Small intestine (tissue), 7 donors: ENCODE results near the gene OPN4. TPM values are rescaled to one million over a fixed set of nuclear protein-coding genes. Genes with fewer than 3 reads are reported as not detected.

Experiments used
- DNase-seq, 2 donors: peaks; one replicate each; pipeline versions ENCODE4 v3.0.0 to v3.0.0-alpha.2; 2013
- FAIRE-seq: peaks from 2 replicates; lab custom pipeline; 2012; peaks lifted over from hg19 to GRCh38; lab: Jason Lieb, UNC
- H3K27ac ChIP-seq, 3 donors: one replicate each; pipeline ENCODE4 v1.5.1; 2013; ENCODE audit warnings: low read length in 2 of 3, mild to moderate bottlenecking in 2 of 3, control low read depth in 1 of 3, inconsistent platforms in 1 of 3, low read depth in 1 of 3, moderate library complexity in 1 of 3
- H3K27me3 ChIP-seq, 3 donors: one replicate each; pipeline ENCODE4 v1.6.1; 2013; ENCODE audit warnings: low read length in 3 of 3, inconsistent platforms in 1 of 3; ENCODE audit not compliant: control insufficient read depth in 3 of 3, insufficient read depth in 3 of 3
- H3K36me3 ChIP-seq, 3 donors: one replicate each; pipeline ENCODE4 v1.6.1; 2013; ENCODE audit warnings: low read length in 3 of 3, inconsistent platforms in 1 of 3, low read depth in 1 of 3, mild to moderate bottlenecking in 1 of 3, moderate library complexity in 1 of 3; ENCODE audit not compliant: control insufficient read depth in 3 of 3, insufficient read depth in 2 of 3
- H3K4me1 ChIP-seq, 3 donors: one replicate each; pipeline ENCODE4 v1.6.1; 2013; ENCODE audit warnings: low read length in 2 of 3, inconsistent platforms in 1 of 3, low read depth in 1 of 3, mild to moderate bottlenecking in 1 of 3, moderate library complexity in 1 of 3; ENCODE audit not compliant: control insufficient read depth in 3 of 3, insufficient read depth in 2 of 3
- H3K4me3 ChIP-seq, 3 donors: one replicate each; pipeline ENCODE4 v1.5.1; 2013; ENCODE audit warnings: low read length in 3 of 3, control low read depth in 1 of 3, inconsistent platforms in 1 of 3, low read depth in 1 of 3, mild to moderate bottlenecking in 1 of 3, moderate library complexity in 1 of 3
- H3K9me3 ChIP-seq, 2 donors: one replicate each; pipeline ENCODE4 v1.6.1; 2013; ENCODE audit warnings: low read depth in 1 of 2, low read length in 1 of 2; ENCODE audit not compliant: control insufficient read depth in 2 of 2, insufficient read depth in 1 of 2
- WGBS, 3 donors: extraction: QIAGEN DNeasy Blood & Tissue Kit; methylation state at CpG; one replicate each; pipeline ENCODE4 v1.1.7; 2013; 5-methylcytosine and 5-hydroxymethylcytosine counted together
- polyA plus RNA-seq, 4 donors: library from polyadenylated mRNA; stranded (reverse) in 3 of 4; unstranded in 1 of 4; fragments of 200-250 nt in 3 of 4; fragments of 120-200 nt in 1 of 4; gene quantifications; one replicate each; pipeline versions ENCODE4 v1.2.1 to v1.2.3, GENCODE V29; 2013
- donor health status: healthy with polysubstance abuse.
- donor health status: control.
- donor health status: control.
- donor health status: Bipolar disorder and iron deficiency.
- donor health status: healthy.

Gene OPN4
- polyA plus RNA-seq, 4 donors = 0.07 TPM; not detected in 3

DNA sequence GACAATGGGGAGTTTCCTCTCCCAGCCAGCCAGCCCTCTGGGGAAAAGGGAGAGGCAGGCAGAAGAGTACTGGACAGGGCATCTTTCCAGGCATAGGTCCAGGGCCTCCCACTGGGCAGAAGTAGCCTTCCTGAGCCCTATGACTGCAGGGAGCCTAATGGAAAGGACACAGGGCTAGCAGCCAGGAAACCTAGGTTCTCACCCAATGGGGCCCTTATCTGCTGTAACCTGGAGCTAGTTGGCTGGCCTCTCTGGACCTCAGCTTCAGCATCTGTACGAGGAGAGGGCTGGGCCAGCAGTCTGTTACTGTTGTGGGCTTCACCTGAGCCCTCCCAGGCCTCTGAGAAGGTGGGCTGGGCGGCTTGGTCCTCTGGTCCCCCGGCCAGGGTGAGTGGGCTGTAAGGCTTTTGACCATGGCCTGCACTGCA is 36.3 kb downstream of the OPN4 start:
- Histone ChIP-seq H3K4me3 (no peak overlapping the region), H3K9me3 (no peaks in the 10 kb centered on the region), H3K27ac (no peak overlapping the region), H3K27me3 (no peaks in the 10 kb centered on the region), H3K4me1 (peaks cover 0 to 4% (median 0%) of the 10 kb centered on the region in 3 donors), H3K36me3 (no peaks in the 10 kb centered on the region)
- no peak for FAIRE-seq
- 61 to 79% (median 70%) methylated on average over 3 of the region's 3 CpGs for WGBS, 3 donors
- no peak for DNase-seq

DNA sequence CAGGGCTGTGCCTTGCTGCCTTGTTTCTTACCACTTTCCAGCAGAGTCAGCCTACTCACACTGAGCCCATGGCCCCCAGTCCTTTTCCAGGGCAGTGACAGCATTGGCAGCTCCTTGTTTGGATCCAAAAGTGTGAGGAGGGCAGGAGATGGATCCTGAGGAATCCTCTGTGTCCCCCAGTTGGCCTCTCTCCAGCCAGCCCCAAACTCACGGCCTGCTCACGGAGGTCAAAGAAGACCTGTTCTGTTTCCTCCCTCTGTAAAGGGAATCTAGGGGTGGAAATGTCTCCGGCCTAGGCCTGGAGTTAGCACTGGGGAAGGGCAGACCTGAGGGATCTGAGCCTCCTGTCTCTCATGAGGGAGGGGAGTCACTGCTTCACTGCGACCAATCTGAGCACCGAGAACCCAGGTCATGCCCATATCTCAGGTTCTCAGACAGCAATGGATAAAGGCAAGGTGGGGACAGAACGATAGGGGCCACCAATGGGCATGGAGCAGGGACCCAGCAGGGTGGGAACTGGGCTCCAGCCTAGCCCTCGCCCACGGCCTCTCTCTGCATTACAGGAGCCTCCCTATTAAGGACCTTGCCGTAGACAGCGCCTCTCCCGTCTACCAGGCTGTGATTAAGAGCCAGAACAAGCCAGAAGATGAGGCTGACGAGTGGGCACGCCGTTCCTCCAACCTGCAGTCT is 37.1 kb downstream of the OPN4 start:
- 91 to 93% (median 92%) methylated on average over 13 to 14 of the region's 14 CpGs for WGBS, 3 donors
- no peak for DNase-seq
- H3K4me1 ChIP-seq = peaks cover 0 to 4% (median 0%) of the 10 kb centered on the region in 3 donors
- H3K9me3 ChIP-seq = no peaks in the 10 kb centered on the region
- H3K27ac ChIP-seq = no peak overlapping the region
- H3K4me3 ChIP-seq = no peak overlapping the region
- FAIRE-seq = no peak
- no peaks in the 10 kb centered on the region for H3K36me3 ChIP-seq
- no peaks in the 10 kb centered on the region for H3K27me3 ChIP-seq

GRCh38 chr10:86692023-86692514 is 37.7 kb downstream of the OPN4 start:
- Histone ChIP-seq H3K9me3 (no peaks in the 10 kb centered on the region), H3K4me3 (no peak overlapping the region), H3K27me3 (no peaks in the 10 kb centered on the region), H3K4me1 (peaks cover 0 to 7% (median 0%) of the 10 kb centered on the region in 3 donors), H3K27ac (no peak overlapping the region), H3K36me3 (no peaks in the 10 kb centered on the region)
- whole genome bisulfite sequencing, 3 donors = 87 to 89% (median 87%) methylated on average over 8 of the region's 8 CpGs
- DNase-seq (no peak), FAIRE-seq (no peak)

GRCh38 chr10:86692664-86693063 is 38.3 kb downstream of the OPN4 start:
- DNase-seq = no peak
- no peak overlapping the region for H3K27ac ChIP-seq
- H3K27me3 ChIP-seq = no peaks in the 10 kb centered on the region
- no peaks in the 10 kb centered on the region for H3K9me3 ChIP-seq
- no peak for FAIRE-seq
- H3K4me3 ChIP-seq = no peak overlapping the region
- peaks cover 0 to 7% (median 0%) of the 10 kb centered on the region in 3 donors for H3K4me1 ChIP-seq
- 89 to 93% (median 90%) methylated on average over 7 of the region's 7 CpGs for WGBS, 3 donors
- no peaks in the 10 kb centered on the region for H3K36me3 ChIP-seq

DNA sequence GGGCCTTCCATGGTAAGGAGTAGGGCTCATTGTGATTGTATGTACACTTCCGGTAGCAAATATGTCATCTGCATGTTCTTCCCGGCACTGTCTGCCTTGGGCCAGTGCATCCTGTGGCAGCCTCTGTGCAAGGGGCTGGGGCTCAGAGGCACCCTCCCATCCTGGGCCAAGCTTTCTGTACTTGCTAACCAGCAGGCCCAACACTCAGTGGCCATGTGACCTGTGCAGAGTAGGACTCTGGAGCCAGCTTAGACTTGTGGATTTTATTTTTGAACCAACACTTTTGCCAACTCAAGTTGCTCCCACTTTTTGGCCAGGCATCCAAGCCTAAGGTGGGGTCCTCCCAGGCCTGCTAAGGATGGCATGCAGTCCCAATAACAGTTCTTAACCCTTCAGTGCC is 38.9 kb downstream of the OPN4 start:
- Histone ChIP-seq H3K4me3 (no peak overlapping the region), H3K36me3 (no peaks in the 10 kb centered on the region), H3K27me3 (no peaks in the 10 kb centered on the region), H3K27ac (no peak overlapping the region), H3K9me3 (no peaks in the 10 kb centered on the region), H3K4me1 (peaks cover 0 to 9% (median 0%) of the 10 kb centered on the region in 3 donors)
- FAIRE-seq (no peak), DNase-seq (no peak)
- 81 to 93% (median 91%) methylated on average over 2 of the region's 2 CpGs for WGBS, 3 donors

- 26 to 37% (median 31%) methylated on average over 10 of the region's 10 CpGs for WGBS, 3 donors
- Histone ChIP-seq H3K36me3 (no peaks in the 10 kb centered on the region), H3K9me3 (no peaks in the 10 kb centered on the region), H3K27ac (no peak overlapping the region), H3K4me1 (peaks cover 0 to 14% (median 0%) of the 10 kb centered on the region in 3 donors), H3K4me3 (no peak overlapping the region), H3K27me3 (no peaks in the 10 kb centered on the region)
- DNase-seq (peak; percentile 50 to 61), FAIRE-seq (no peak)
Observed at GRCh38 chr10:86693721-86694369, 39.5 kb downstream of the OPN4 start.

DNA sequence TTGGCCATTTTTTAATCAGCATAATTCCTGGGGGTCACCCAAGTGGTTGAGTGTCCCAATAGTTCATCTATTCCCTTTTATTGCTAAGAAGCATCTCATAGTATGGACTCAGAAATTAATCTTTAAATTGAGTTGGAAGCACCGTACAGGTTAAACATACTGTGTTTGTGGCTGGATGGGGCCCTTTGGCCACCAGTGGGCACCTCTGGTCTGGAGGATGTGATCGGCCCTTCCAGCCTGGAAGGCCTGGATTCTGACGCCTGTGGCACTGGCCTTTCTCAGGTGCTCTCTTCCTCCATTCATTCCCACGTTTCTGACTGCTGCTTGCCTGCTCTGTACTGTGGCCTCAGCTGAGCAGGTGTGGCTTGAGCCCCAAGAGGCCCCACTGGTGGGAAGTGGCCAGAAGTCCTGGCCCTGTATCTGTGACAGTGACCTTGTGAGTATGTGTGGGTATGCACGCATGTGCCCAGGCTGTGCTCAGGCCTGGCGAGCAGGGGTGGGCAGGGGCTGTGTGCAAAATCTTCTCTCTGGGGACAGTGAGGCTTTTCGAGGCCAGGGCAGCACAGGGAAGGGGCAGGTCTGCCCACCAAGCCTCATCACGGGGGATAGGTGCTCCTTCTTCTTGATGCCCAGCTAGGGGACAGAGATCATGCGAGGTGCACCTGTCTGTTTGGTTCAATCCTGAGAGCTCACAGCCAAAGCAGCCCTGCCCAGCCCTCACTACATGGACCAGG is 44.0 kb downstream of the OPN4 start:
- FAIRE-seq (no peak), DNase-seq (peak in 1 of 2 donors; percentile 37)
- no peaks in the 10 kb centered on the region for H3K27me3 ChIP-seq
- H3K4me3 ChIP-seq = no peak overlapping the region
- no peak overlapping the region for H3K27ac ChIP-seq
- peaks cover 0 to 13% (median 0%) of the 10 kb centered on the region in 3 donors for H3K4me1 ChIP-seq
- H3K36me3 ChIP-seq = peaks cover 0 to 2% (median 0%) of the 10 kb centered on the region in 3 donors
- WGBS, 3 donors = 69 to 77% (median 76%) methylated on average over 9 of the region's 9 CpGs
- no peaks in the 10 kb centered on the region for H3K9me3 ChIP-seq

GRCh38 chr10:86699125-86699524 is 44.8 kb downstream of the OPN4 start:
- FAIRE-seq (no peak), DNase-seq (no peak)
- Histone ChIP-seq H3K4me3 (no peak overlapping the region), H3K36me3 (peaks cover 0 to 2% (median 0%) of the 10 kb centered on the region in 3 donors), H3K4me1 (peaks cover 0 to 9% (median 0%) of the 10 kb centered on the region in 3 donors), H3K27me3 (no peaks in the 10 kb centered on the region), H3K27ac (no peak overlapping the region), H3K9me3 (no peaks in the 10 kb centered on the region)
- 91 to 94% (median 91%) methylated on average over 7 of the region's 7 CpGs for WGBS, 3 donors
